ENCODE data around the gene CCNL1. TPM values are rescaled to one million over a fixed set of nuclear protein-coding genes. Genes with fewer than 3 reads are reported as not detected.

The CCNL1 gene
- total RNA-seq, result 133 TPM
- long read RNA-seq, full-length matches to known transcripts, result 11 of 61 reads
- long read RNA-seq, partial matches to known transcripts, result 29 of 61 reads
- long read RNA-seq, other reads (novel, unspliced or antisense), result 21 of 61 reads

DNA sequence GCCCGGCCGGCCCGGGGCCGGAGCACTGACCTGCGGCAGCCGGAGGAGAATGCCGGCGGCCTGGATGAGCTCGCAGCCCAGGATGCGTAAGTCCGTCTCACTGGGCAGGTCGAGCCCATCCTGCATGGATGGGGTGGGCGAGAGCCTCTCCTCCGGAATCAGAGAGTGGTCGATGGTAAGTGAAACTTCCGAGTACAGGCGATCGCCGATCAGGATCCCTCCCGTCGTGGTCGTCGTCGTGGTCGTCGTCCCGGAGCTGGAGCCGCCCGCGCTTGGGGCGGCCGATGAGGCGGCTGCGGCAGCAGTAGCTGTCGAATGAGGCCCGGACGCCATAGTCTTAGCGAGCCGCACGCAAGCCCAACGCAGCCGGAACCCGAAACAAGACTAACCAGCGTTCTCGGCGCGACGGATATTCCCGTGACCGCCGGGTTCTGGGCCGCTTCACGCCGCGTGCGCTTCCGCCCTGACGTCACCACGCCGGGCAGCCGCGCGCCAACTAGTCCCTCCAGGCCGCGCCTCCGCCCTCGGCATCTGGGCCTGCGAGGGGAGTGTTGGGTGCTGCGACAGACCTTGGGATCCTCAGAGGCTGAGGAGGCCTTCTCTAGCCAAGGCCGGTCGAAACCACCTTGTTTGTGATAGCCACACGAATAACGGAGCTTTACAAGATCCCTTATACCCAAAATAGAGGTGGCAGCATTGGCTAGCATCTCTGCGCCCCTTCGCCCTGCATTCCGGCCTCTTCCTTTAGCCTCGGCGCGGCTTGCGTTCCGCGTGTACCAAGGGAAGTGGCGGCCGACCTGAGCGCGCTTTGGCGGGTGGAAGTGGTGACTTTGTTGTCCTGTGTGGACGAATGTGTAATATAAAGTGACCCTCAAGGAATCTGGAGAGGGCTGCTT lies at the start of gene CCNL1:
Gene CCNL1 (minus strand): TSS at position 386 of the 896 bp plus-strand sequence. CDS start 53 bp downstream, at position 333.
- TF ChIP-seq, protein P1, sequence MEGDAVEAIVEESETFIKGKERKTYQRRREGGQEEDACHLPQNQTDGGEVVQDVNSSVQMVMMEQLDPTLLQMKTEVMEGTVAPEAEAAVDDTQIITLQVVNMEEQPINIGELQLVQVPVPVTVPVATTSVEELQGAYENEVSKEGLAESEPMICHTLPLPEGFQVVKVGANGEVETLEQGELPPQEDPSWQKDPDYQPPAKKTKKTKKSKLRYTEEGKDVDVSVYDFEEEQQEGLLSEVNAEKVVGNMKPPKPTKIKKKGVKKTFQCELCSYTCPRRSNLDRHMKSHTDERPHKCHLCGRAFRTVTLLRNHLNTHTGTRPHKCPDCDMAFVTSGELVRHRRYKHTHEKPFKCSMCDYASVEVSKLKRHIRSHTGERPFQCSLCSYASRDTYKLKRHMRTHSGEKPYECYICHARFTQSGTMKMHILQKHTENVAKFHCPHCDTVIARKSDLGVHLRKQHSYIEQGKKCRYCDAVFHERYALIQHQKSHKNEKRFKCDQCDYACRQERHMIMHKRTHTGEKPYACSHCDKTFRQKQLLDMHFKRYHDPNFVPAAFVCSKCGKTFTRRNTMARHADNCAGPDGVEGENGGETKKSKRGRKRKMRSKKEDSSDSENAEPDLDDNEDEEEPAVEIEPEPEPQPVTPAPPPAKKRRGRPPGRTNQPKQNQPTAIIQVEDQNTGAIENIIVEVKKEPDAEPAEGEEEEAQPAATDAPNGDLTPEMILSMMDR (IDR thresholded peaks at IDR 0.05), result no peak
- H3K27ac ChIP-seq, result peak within 1 kb of the TSS; percentile 100
- peak within 1 kb of the TSS; percentile 83 for H3K4me3 ChIP-seq
- no peaks in the 10 kb centered on the region for H3K27me3 ChIP-seq (ENCODE audit: low read depth)
- ATAC-seq (peak; percentile 94 to 98), DNase-seq (peak; percentile 98)
- peaks cover 39% of the 10 kb centered on the region for H3K36me3 ChIP-seq
- no peaks in the 10 kb centered on the region for H3K9me3 ChIP-seq
- intact Hi-C loops (cut with DNase I), result no loop called here
- peaks cover 51% of the 10 kb centered on the region for H3K4me1 ChIP-seq

- no peak for DNase-seq
- H3K27ac ChIP-seq, result no peak overlapping the region
- intact Hi-C loops (cut with DNase I), result no loop called here
- no peaks in the 10 kb centered on the region for H3K4me1 ChIP-seq
- TF ChIP-seq, protein P1 (IDR thresholded peaks at IDR 0.05), result no peak
- H3K27me3 ChIP-seq (ENCODE audit: low read depth), result no peaks in the 10 kb centered on the region
- no peak for ATAC-seq
- no peak overlapping the region for H3K4me3 ChIP-seq
- no peaks in the 10 kb centered on the region for H3K36me3 ChIP-seq
- no peaks in the 10 kb centered on the region for H3K9me3 ChIP-seq
These were observed 44.9 kb upstream of the CCNL1 start for GRCh38 chr3:157204880-157205279.

- Histone ChIP-seq H3K27ac (no peak overlapping the region), H3K9me3 (no peaks in the 10 kb centered on the region), H3K4me3 (no peak overlapping the region), H3K27me3 (ENCODE audit: low read depth) (no peaks in the 10 kb centered on the region), H3K4me1 (no peaks in the 10 kb centered on the region), H3K36me3 (no peaks in the 10 kb centered on the region)
- ATAC-seq (no peak), DNase-seq (no peak)
- TF ChIP-seq, protein P1 (IDR thresholded peaks at IDR 0.05), result peak; percentile 54
- intact Hi-C loops (cut with DNase I), result no loop called here
These were observed 44.5 kb upstream of the CCNL1 start for GRCh38 chr3:157204431-157204830.

DNA sequence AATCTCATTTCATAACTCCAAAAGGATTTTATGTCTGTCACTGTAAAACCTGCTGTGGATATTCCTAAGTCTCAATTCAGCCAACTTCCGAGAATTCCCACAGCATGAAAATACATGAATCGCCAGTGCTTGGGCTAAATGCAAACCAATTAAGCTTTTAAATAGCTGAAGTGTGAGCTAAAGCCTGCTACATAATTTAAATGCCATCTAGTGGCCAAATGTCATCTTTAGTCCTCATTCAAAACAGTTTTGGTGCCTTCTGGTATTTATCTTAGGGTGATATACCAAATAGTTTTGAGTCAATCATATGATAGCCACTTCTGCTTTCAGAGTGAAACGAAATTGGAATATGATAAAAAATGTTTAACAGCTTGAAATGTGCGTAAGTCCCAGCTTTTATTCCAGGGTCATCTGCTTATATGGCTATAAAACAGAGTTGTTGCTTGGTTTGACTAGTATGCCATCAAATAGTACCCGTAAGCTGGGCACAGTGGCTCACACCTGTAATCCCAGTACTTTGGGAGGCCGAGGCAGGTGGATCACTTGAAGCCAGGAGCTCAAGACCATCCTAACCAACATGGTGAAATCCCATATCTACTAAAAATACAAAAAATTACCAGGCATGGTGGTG lies 41.8 kb upstream of the CCNL1 start:
- Histone ChIP-seq H3K4me1 (no peaks in the 10 kb centered on the region), H3K36me3 (no peaks in the 10 kb centered on the region), H3K4me3 (no peak overlapping the region), H3K27me3 (ENCODE audit: low read depth) (no peaks in the 10 kb centered on the region), H3K27ac (no peak overlapping the region), H3K9me3 (no peaks in the 10 kb centered on the region)
- ATAC-seq (peak in 1 of 2 donors; percentile 78), DNase-seq (no peak)
- TF ChIP-seq, protein P1 (IDR thresholded peaks at IDR 0.05), result peak; percentile 42
- intact Hi-C loops (cut with DNase I), result no loop called here

- no peak overlapping the region for H3K4me3 ChIP-seq
- DNase-seq (no peak), ATAC-seq (no peak)
- no peaks in the 10 kb centered on the region for H3K4me1 ChIP-seq
- TF ChIP-seq, protein P1 (IDR thresholded peaks at IDR 0.05), result no peak
- H3K9me3 ChIP-seq, result no peaks in the 10 kb centered on the region
- H3K27ac ChIP-seq, result no peak overlapping the region
- no peaks in the 10 kb centered on the region for H3K36me3 ChIP-seq
- no peaks in the 10 kb centered on the region for H3K27me3 ChIP-seq (ENCODE audit: low read depth)
- intact Hi-C loops (cut with DNase I), result no loop called here
These were observed 39.9 kb upstream of the CCNL1 start for GRCh38 chr3:157199841-157200240.

All from lower lobe of right lung (tissue), 2 donors.